ENCODE measurements around the gene CKAP2L. TPM values are rescaled to one million over a fixed set of nuclear protein-coding genes. Genes with fewer than 3 reads are reported as not detected.

The CKAP2L gene
- total RNA-seq, 4 donors from 2014 or later = 0.07 to 0.16 TPM; not detected in 2

GRCh38 chr2:112777036-112777435, 12.6 kb upstream of the CKAP2L start:
- Histone ChIP-seq H3K9me3 (no peaks in the 10 kb centered on the region), H3K27me3 (no peaks in the 10 kb centered on the region), H3K27ac (no peak overlapping the region), H3K36me3 (no peaks in the 10 kb centered on the region), H3K4me1 (no peaks in the 10 kb centered on the region), H3K4me3 (no peak overlapping the region)
- in situ Hi-C loops (cut with MboI; ENCODE audit: low sequenced_read_pairs in 4 of 4) = no loop called here
- DNase-seq (no peak), ATAC-seq (no peak)
- TF ChIP-seq POLR2A (IDR thresholded peaks at IDR 0.05) (no peak), CTCF (IDR thresholded peaks at IDR 0.05 in 4 of 5, conservative IDR thresholded peaks at IDR 0.05 in 1 of 5) (no peak)
- intact Hi-C loops (cut with DNase I; ENCODE audit: low total_unique reads) = no loop called here

- H3K9me3 ChIP-seq = no peaks in the 10 kb centered on the region
- intact Hi-C loops (cut with DNase I; ENCODE audit: low total_unique reads) (no loop called here), in situ Hi-C loops (cut with MboI; ENCODE audit: low sequenced_read_pairs in 4 of 4) (no loop called here)
- ATAC-seq = no peak
- no peaks in the 10 kb centered on the region for H3K4me1 ChIP-seq
- H3K27ac ChIP-seq = no peak overlapping the region
- TF ChIP-seq POLR2A (IDR thresholded peaks at IDR 0.05) = no peak
- no peaks in the 10 kb centered on the region for H3K36me3 ChIP-seq
- no peak overlapping the region for H3K4me3 ChIP-seq
- no peaks in the 10 kb centered on the region for H3K27me3 ChIP-seq
- DNase-seq = no peak
These were observed 11.7 kb upstream of the CKAP2L start for GRCh38 chr2:112776113-112776512.

GRCh38 chr2:112774536-112775285, 10.3 kb upstream of the CKAP2L start:
- H3K27me3 ChIP-seq = no peaks in the 10 kb centered on the region
- no peak for ATAC-seq

GRCh38 chr2:112773556-112773955, 9.1 kb upstream of the CKAP2L start:
- Histone ChIP-seq H3K27ac (no peak overlapping the region), H3K27me3 (no peaks in the 10 kb centered on the region), H3K9me3 (no peaks in the 10 kb centered on the region), H3K4me3 (no peak overlapping the region), H3K4me1 (no peaks in the 10 kb centered on the region), H3K36me3 (no peaks in the 10 kb centered on the region)
- DNase-seq = no peak
- no peak for ATAC-seq
- TF ChIP-seq CTCF (IDR thresholded peaks at IDR 0.05 in 4 of 5, conservative IDR thresholded peaks at IDR 0.05 in 1 of 5) = no peak
- no peak for TF ChIP-seq POLR2A (IDR thresholded peaks at IDR 0.05)
- in situ Hi-C loops (cut with MboI; ENCODE audit: low sequenced_read_pairs in 4 of 4) (no loop called here), intact Hi-C loops (cut with DNase I; ENCODE audit: low total_unique reads) (no loop called here)

More at GRCh38 chr2:112774536-112775285, 10.3 kb upstream of the CKAP2L start:
- in situ Hi-C loops (cut with MboI; ENCODE audit: low sequenced_read_pairs in 4 of 4) = no loop called here
- Histone ChIP-seq H3K27ac (no peak overlapping the region), H3K36me3 (no peaks in the 10 kb centered on the region), H3K9me3 (no peaks in the 10 kb centered on the region), H3K4me3 (no peak overlapping the region), H3K4me1 (no peaks in the 10 kb centered on the region)
- intact Hi-C loops (cut with DNase I; ENCODE audit: low total_unique reads) = no loop called here
- TF ChIP-seq POLR2A (IDR thresholded peaks at IDR 0.05) (no peak), CTCF (IDR thresholded peaks at IDR 0.05 in 4 of 5, conservative IDR thresholded peaks at IDR 0.05 in 1 of 5) (no peak)
- no peak for DNase-seq

- in situ Hi-C loops (cut with MboI; ENCODE audit: low sequenced_read_pairs in 4 of 4) (no loop called here), intact Hi-C loops (cut with DNase I; ENCODE audit: low total_unique reads) (no loop called here)
- ATAC-seq (no peak), DNase-seq (no peak)
- no peaks in the 10 kb centered on the region for H3K27me3 ChIP-seq
- H3K36me3 ChIP-seq = no peaks in the 10 kb centered on the region
- TF ChIP-seq POLR2A (IDR thresholded peaks at IDR 0.05) (no peak), CTCF (IDR thresholded peaks at IDR 0.05 in 4 of 5, conservative IDR thresholded peaks at IDR 0.05 in 1 of 5) (no peak)
- no peak overlapping the region for H3K4me3 ChIP-seq
- no peaks in the 10 kb centered on the region for H3K4me1 ChIP-seq
- H3K27ac ChIP-seq = no peak overlapping the region
- no peaks in the 10 kb centered on the region for H3K9me3 ChIP-seq
These were observed 8.6 kb upstream of the CKAP2L start for GRCh38 chr2:112772911-112773475.
